Activated CD8-positive, alpha-beta T cell treated with anti-CD3 and anti-CD28 coated beads for 36 hours (primary cell): ENCODE results near the gene PHLDB3. TPM values are rescaled to one million over a fixed set of nuclear protein-coding genes. Genes with fewer than 3 reads are reported as not detected.

Experiments used
- ATAC-seq: fragments of 200-7000 bp; cut with Tn5 transposase; one replicate; pipeline ENCODE4 v1.10.0; 2021; ENCODE audit warnings: mild to moderate bottlenecking, moderate library complexity
- CTCF ChIA-PET: fragments of 350-600 bp; sonication (Branson Sonifier 250); formaldehyde crosslinking; loops from one replicate; lab custom pipeline; 2021; ENCODE audit warnings: antibody characterized with exemption; lab: Charles Lee
- POLR2A ChIA-PET: fragments of 350-600 bp; sonication (Branson Sonifier 250); formaldehyde crosslinking; loops from one replicate; lab custom pipeline; 2021; ENCODE audit warnings: antibody characterized with exemption; lab: Charles Lee
- DNase-seq: peaks from one replicate; pipeline ENCODE4 v3.0.0-alpha.2; 2020
- H3K27ac Mint-ChIP-seq: one replicate; pipeline ENCODE4 v1.8.0; 2021; ENCODE audit warnings: mild to moderate bottlenecking, mixed read lengths
- H3K27me3 Mint-ChIP-seq: one replicate; pipeline ENCODE4 v1.8.0; 2021; ENCODE audit warnings: mixed read lengths
- H3K36me3 Mint-ChIP-seq: one replicate; pipeline ENCODE4 v1.8.0; 2021; ENCODE audit warnings: low read depth, mixed read lengths
- H3K4me1 Mint-ChIP-seq: one replicate; pipeline ENCODE4 v1.8.0; 2021; ENCODE audit warnings: low read depth, mixed read lengths
- H3K4me3 Mint-ChIP-seq: one replicate; pipeline ENCODE4 v1.8.0; 2021; ENCODE audit warnings: mild to moderate bottlenecking, moderate library complexity, mixed read lengths
- H3K9me3 Mint-ChIP-seq: one replicate; pipeline ENCODE4 v1.8.0; 2021; ENCODE audit warnings: mixed read lengths
- CTCF ChIP-seq: fragments of 200-600 bp; IDR thresholded peaks from one replicate; pipeline ENCODE4 v1.8.0; 2022; ENCODE audit warnings: antibody characterized with exemption, mild to moderate bottlenecking
- intact Hi-C: fragments of 100-400 bp; cut with micrococcal nuclease; formaldehyde crosslinking; loops from one replicate; pipeline ENCODE4 v1.10.0; 2022
- total RNA-seq, 2 experiments: library from RNA; stranded (reverse); gene quantifications; one replicate each; pipeline ENCODE4 v1.2.3, GENCODE V29; 2021

The PHLDB3 gene
- total RNA-seq, 2 experiments from 2014 or later: 14.7 to 17.5 TPM

GRCh38 chr19:43489979-43490599, 14.5 kb downstream of the PHLDB3 start:
- intact Hi-C loops: no loop called here
- POLR2A ChIA-PET: no interaction called here
- Mint-ChIP-seq H3K27me3 (no peaks in the 10 kb centered on the region), H3K27ac (peak overlapping the region; percentile 29), H3K4me3 (no peak overlapping the region), H3K9me3 (no peaks in the 10 kb centered on the region), H3K4me1 (peaks cover 6% of the 10 kb centered on the region), H3K36me3 (peaks cover 7% of the 10 kb centered on the region)
- CTCF ChIA-PET: interaction anchor here (0.9 to 1.4 kb wide), 3 partner anchors 8 to 57 kb away, joined by 3 to 6 read pairs (median 6); no protein-coding TSS in a partner anchor
- no peak for TF ChIP-seq CTCF
- DNase-seq: no peak
- ATAC-seq: no peak

DNA sequence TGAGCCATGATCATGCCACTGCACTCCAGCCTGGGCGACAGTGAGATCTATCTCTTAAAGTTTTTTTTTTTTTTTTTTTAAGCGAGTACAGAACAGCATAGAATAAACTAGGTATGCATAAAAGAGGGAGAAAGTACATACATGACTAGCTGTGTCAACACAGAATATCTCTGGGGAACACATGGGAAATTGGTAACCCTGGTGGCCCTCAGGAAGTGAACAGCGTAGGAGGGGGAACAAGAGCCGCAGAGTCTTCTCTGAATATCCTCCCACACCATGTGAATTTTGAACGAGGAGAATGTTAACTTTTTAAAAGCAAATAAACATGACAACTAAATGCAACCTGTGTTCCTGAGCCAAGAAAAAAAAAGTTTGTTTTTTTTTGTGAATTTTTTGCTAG, 15.2 kb downstream of the PHLDB3 start:
- CTCF ChIA-PET: no interaction called here
- ATAC-seq: no peak
- H3K4me1 Mint-ChIP-seq: peaks cover 6% of the 10 kb centered on the region
- intact Hi-C loops: no loop called here
- DNase-seq: no peak
- POLR2A ChIA-PET: no interaction called here
- H3K9me3 Mint-ChIP-seq: no peaks in the 10 kb centered on the region
- H3K27ac Mint-ChIP-seq: peak overlapping the region; percentile 55
- no peaks in the 10 kb centered on the region for H3K27me3 Mint-ChIP-seq
- no peak for TF ChIP-seq CTCF
- peaks cover 4% of the 10 kb centered on the region for H3K36me3 Mint-ChIP-seq
- no peak overlapping the region for H3K4me3 Mint-ChIP-seq

DNA sequence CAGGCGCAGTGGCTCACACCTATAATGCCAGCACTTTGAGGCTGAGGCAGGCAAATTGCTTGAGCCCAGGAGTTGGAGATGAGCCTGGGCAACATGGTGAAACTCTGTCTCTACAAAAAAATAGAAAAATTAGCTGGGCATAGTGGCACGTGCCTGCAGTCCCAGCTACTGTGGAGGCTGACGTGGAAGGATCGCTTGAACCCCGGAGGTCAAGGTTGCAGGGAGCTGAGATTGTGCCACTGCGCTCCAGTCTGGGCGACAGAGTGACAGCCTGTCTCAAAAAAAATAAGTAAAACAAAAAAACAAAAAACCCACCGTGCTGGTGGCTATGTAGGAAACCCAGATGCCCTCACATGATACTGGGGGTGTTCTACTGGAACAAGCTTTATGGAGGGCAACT, 16.4 kb downstream of the PHLDB3 start:
- ATAC-seq (no peak), DNase-seq (no peak)
- Mint-ChIP-seq H3K4me3 (no peak overlapping the region), H3K36me3 (peaks cover 4% of the 10 kb centered on the region), H3K27me3 (no peaks in the 10 kb centered on the region), H3K9me3 (no peaks in the 10 kb centered on the region), H3K27ac (no peak overlapping the region), H3K4me1 (peaks cover 6% of the 10 kb centered on the region)
- CTCF ChIA-PET: interaction anchor here (0.6 kb wide), 1 partner anchor 42 kb away, joined by 3 read pairs; no protein-coding TSS in a partner anchor
- intact Hi-C loops: no loop called here
- POLR2A ChIA-PET: interaction anchor here (1.1 kb wide), 1 partner anchor 12 kb away, joined by 3 read pairs; no protein-coding TSS in a partner anchor
- no peak for TF ChIP-seq CTCF

- H3K36me3 Mint-ChIP-seq: peaks cover 4% of the 10 kb centered on the region
- H3K4me1 Mint-ChIP-seq: peaks cover 6% of the 10 kb centered on the region
- no peaks in the 10 kb centered on the region for H3K9me3 Mint-ChIP-seq
- intact Hi-C loops: no loop called here
- ATAC-seq (no peak), DNase-seq (no peak)
- H3K27me3 Mint-ChIP-seq: no peaks in the 10 kb centered on the region
- CTCF ChIA-PET: no interaction called here
- no peak overlapping the region for H3K4me3 Mint-ChIP-seq
- POLR2A ChIA-PET: no interaction called here
- no peak for TF ChIP-seq CTCF
- no peak overlapping the region for H3K27ac Mint-ChIP-seq
Measured at GRCh38 chr19:43486412-43486811, 18.1 kb downstream of the PHLDB3 start.

- TF ChIP-seq CTCF: no peak
- no peak for DNase-seq
- intact Hi-C loops: no loop called here
- CTCF ChIA-PET: interaction anchor here (1.8 kb wide), 1 partner anchor 34 kb away, joined by 6 read pairs; no protein-coding TSS in a partner anchor
- ATAC-seq: no peak
- Mint-ChIP-seq H3K4me3 (no peak overlapping the region), H3K27ac (no peak overlapping the region), H3K9me3 (no peaks in the 10 kb centered on the region), H3K4me1 (peaks cover 6% of the 10 kb centered on the region), H3K36me3 (peaks cover 4% of the 10 kb centered on the region), H3K27me3 (no peaks in the 10 kb centered on the region)
- POLR2A ChIA-PET: no interaction called here
Measured at GRCh38 chr19:43485951-43486350, 18.6 kb downstream of the PHLDB3 start.
